Fibroblast of skin of scalp (primary cell): ENCODE data around the gene ALCAM.

ENCODE experiments used
- DNase-seq: peaks from one replicate; pipeline ENCODE4 v3.0.0-alpha.2; 2013

ALCAM gene

DNA sequence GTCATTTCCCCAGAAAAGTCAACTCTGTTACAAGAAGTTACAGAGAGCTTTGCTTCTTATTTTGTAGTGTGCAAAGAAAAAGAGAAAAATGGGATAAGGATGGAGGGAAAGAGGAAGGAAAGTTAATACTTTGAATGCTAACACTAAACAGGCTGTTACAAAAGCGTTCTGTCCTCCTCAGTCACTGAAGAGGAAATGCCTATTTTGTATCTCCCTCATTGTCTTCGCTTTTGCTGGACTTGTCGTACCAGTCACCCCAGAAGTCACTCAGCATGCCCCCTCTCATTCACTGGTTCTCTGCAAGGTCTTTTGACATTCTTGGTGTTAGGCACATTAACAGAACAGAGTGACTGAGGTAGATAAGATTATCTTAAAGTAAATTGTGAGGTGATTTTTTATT lies 129.6 kb downstream of the ALCAM start:
- no peak for DNase-seq

GRCh38 chr3:105497386-105497785 lies 130.7 kb downstream of the ALCAM start:
- peak; percentile 81 for DNase-seq

DNA sequence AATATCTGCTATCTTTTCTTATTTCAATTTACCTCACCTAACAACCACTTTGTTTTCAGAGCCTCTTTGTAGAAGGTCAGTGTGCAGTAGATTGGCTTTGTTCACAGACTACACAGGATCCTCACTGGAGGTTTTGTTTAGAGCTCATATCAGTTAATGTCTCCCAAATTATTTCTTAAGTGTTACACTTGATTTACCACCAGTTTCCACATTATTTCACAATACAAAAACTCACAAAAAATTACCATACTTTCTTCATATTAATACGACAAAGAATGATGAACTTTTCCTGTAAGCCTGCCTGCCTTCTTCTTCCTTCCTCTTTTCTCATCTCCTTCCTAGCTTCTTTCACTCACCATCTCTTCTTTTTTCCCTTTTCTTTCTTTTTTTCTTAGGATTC lies 133.3 kb downstream of the ALCAM start:
- no peak for DNase-seq

DNA sequence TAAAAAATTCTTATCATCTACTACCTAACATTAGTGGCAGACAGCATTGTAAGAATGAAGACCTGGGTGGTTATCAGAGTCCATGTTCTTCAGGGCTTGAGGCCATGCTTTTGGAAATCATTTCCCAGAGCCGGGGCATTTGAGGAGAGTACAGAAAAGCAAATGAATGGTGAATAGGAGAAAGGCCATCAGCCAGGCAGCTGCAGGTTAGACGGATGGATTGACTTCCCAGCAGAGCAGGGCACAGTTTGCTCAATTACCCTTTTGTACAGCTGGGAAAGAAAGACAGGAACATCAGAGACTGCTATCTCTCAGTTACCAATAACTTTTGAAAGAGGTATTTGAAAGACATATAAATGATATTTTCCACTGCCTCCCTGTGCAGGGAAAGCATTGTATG lies 135.6 kb downstream of the ALCAM start:
- DNase-seq: no peak

DNA sequence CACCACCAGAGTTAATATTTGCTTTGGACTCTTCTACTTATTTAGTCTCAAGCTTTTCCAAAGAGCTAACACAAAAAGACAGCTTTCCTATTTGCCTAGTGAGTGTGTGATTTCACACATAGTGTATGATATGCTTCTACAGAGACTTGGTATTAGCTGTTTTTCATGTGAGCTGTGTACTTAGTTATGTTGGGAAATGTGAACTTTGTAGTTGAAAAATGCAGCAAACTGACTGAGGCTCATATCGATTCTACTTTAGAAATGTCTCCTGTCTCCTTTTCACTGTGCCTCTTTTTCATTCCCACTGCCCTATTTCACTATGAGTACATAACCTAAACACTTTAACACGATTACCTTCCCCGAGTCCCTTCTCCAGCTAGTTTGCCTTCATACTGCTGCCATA lies 136.5 kb downstream of the ALCAM start:
- no peak for DNase-seq

DNA sequence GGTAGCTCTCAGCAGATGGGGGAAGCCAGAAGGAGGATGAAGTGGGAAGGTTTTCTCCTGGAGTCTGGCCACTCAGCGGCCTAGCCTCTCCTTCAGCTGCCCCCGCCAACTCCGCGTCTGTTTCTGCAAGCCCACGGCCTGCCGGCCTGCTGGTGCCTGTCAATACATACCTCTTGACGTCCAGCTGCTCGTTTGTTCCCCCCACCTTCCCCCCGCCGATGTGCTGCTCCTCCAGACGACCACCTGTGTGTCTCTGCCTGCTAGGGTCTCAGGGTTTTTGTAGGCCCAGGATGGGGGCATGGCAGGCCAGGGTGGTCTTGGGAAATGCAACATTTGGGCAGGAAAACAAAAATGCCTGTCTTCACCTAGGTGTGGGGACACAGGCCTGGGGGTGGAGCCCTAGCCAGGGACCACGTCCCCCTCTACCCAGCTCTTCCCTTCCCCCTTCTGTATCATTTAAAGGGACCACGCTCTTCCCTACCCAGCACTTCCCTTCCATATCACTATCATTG lies 137.8 kb downstream of the ALCAM start:
- no peak for DNase-seq

- DNase-seq: no peak
Measured at GRCh38 chr3:105505170-105505569, 138.5 kb downstream of the ALCAM start.

DNA sequence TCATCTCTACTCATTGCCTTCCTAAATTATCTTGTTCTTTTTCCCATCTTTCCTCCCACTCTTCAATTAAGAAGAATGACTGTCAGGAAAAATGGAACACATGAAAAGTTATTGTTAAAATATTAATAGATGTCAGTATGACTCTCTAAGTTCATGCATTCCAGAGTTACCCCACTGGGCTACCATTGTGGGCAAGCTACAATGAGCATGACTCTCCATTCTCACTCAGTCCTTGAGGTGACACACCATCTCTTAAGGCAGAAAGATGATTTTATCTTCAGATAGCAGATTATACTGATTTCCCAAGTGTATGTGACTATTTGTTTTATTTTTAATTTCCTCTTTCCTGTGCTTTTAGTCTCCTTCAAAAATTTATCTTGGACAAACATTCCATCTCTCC lies 144.3 kb downstream of the ALCAM start:
- peak; percentile 48 for DNase-seq

GRCh38 chr3:105512061-105512460 lies 145.4 kb downstream of the ALCAM start:
- no peak for DNase-seq

DNA sequence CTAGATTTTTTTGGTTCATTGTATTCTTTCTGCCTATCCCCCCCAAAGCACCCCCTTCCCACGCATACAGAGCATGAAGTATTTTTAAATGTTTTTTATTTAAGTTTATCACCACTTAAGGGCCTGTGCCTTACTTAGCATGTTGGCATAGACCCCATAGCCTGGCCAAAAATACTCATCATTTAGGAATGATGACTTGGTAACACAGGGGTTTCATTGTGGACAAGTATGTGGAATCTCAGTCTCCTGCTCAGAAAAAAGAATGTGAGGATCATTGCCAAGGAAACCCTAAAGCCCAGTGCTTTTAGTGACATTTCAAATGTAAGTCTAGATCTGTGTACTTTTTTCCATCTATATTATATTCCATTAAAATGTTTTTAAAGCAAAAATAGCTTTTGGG lies 146.3 kb downstream of the ALCAM start:
- DNase-seq: peak; percentile 93

- DNase-seq: peak; percentile 72
Measured at GRCh38 chr3:105513886-105514285, 147.2 kb downstream of the ALCAM start.

DNA sequence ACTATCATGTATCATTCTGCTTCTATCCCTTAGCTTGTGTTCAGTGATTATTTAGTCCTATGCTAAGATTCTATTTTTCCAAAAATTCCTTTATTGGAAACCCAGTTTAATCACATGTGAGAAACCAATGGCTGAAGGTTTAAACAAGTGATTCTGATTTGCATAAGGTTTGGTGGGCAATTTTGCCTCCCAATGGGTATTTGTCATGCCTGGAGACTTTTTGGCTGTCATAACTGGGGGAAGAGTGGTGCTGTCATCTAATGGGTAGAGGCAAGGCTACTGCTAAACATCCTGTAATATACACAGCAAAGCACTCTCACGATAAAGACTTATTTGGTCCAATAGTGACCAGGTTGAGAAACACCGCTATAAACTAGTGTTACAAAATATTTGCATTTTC lies 148.7 kb downstream of the ALCAM start:
- no peak for DNase-seq

- no peak for DNase-seq
Measured at GRCh38 chr3:105516972-105517371, 150.3 kb downstream of the ALCAM start.

GRCh38 chr3:105518203-105518602 lies 151.5 kb downstream of the ALCAM start:
- no peak for DNase-seq

DNA sequence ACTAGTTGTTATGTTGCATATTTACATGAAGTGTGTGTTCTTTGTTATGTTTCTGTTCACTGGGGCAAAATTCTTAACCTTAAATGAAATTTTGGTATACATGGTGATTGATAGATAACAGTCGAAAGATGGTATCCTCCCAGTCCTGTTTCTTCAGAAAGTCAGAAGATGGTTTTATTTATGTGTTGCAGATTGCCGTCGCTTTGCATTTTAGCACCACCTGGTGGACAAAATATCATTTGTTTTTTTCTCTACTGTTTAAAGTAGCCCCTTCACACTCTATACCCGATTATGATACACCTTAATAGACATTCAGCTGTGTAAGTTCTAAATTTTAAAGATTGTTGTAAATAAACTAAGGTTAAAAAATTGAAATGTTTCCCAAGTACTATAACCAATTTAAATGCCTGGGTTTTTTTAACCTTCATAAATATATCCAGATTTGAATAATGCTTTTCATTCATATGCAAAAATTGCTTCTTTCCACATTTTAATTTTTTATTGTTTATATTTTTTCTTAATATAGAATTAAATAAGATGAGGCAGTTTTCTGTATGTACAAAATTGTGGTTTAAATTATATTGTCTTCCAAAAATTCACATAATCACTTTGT lies 152.2 kb downstream of the ALCAM start:
- DNase-seq: peak; percentile 69

- no peak for DNase-seq
Measured at GRCh38 chr3:105521770-105522169, 155.1 kb downstream of the ALCAM start.

GRCh38 chr3:105523501-105523900 lies 156.8 kb downstream of the ALCAM start:
- peak; percentile 18 for DNase-seq

DNA sequence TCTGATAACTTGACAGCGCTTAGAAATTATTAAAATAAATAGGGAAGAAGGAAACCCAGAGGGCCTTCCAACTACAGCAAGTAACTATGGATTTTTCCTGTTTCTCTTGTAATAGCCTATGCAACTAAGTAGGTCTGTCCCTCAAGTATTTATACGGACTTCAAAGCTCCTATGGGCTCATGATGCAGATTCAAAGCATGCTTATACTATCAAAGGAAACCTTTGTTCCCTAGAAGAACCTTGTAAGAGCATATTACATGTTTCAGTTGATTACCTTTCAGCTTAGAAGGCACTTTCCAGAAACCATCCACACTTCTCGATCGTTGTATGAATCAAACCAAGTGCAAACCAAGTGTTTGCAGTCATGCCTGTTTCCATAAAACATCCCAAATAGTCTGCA lies 158.8 kb downstream of the ALCAM start:
- DNase-seq: no peak

- no peak for DNase-seq
Measured at GRCh38 chr3:105526360-105527111, 159.8 kb downstream of the ALCAM start.

- no peak for DNase-seq
Measured at GRCh38 chr3:105527535-105527934, 160.8 kb downstream of the ALCAM start.

DNA sequence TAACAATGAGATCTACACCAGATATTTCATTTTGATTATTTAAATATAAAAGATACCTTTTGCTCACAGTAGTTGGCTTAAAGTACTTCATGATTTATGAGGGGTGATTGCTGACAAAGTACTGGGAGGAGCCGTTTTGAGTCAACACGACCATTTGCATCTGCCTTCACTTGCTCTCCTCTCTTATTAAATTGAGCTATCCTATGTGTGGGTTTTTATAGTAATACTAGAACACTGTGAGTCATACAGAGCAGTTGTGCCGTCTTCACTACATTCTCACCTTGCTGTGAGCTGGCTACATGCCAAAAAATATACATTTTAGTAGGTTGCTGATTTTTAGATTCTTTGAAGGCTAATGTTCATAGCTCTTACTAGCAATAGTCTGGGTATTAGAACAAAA lies 161.2 kb downstream of the ALCAM start:
- DNase-seq: peak; percentile 8

- DNase-seq: no peak
Measured at GRCh38 chr3:105528955-105529354, 162.2 kb downstream of the ALCAM start.

DNA sequence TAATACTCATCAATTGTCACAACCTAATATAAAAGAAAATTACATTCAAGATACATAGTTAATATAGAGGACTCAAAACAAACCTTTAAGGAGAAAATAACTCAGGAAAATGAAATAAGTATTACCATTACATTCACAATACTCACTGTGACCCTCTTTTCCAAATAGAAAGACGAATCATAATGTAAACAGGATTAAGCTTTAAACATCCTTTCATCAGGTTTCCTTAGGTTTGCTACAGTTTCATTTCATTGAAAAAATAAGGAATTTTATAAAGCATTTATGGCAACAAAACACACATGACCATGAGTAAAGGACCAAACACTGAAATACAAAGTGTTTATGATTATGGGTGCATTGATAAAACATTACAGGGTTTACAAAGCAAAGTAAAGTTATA lies 162.7 kb downstream of the ALCAM start:
- peak; percentile 21 for DNase-seq

DNA sequence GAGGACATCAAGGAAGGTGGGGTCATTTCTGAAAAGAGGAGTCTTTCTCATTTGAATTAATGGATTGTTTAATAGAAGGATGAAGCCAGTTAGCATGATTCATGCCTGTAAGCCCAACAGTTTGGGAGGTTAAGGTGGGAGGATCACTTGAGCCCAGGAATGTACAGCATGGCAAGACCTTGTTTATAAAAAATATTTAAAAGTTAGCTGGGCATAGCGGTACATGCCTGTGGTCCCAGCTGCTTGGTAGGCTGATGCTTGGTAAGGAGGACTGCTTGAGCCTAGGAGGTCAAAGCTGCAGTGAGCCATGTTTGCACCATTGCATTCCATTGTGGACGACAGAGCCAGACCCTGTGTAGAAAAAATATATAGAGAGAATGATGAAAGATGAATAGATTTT lies 165.5 kb downstream of the ALCAM start:
- DNase-seq: no peak
